Pancreas (tissue), 10 donors: ENCODE results near the gene USP5. TPM values are rescaled to one million over a fixed set of nuclear protein-coding genes. Genes with fewer than 3 reads are reported as not detected.
A peak's percentile ranks its signal among the peaks of the same experiment; 100 is the strongest.

Experiments
- ATAC-seq, 4 donors: fragments of 200-7000 bp; cut with Tn5 transposase; one replicate each; pipeline versions ENCODE4 v1.8.0 to v1.9.1; 2020; ENCODE audit warnings: mild to moderate bottlenecking in 4 of 4, moderate library complexity in 4 of 4
- DNase-seq, 6 donors: peaks; one replicate each; pipeline ENCODE4 v3.0.0-alpha.2; 2020
- FAIRE-seq: peaks from 2 replicates; lab custom pipeline; 2012; peaks lifted over from hg19 to GRCh38; lab: Jason Lieb, UNC
- H3K27ac ChIP-seq, 4 donors: fragments of 200-600 bp; sonication (generic); 1 replicate in 3 of 4; 2 replicates in 1 of 4; pipeline versions ENCODE4 v1.5.0 to v1.8.0; 2020
- H3K27me3 ChIP-seq, 4 donors: fragments of 200-600 bp; one replicate each; pipeline ENCODE4 v1.8.0; 2021
- H3K36me3 ChIP-seq, 3 donors: fragments of 200-600 bp; sonication (generic) in 1 of 3; one replicate each; pipeline versions ENCODE4 v1.5.0 to v1.8.0; 2020 to 2021
- H3K4me1 ChIP-seq, 3 donors: fragments of 200-600 bp; one replicate each; pipeline ENCODE4 v1.8.0; 2021
- H3K4me3 ChIP-seq, 4 donors: fragments of 200-600 bp; sonication (generic) in 2 of 4; one replicate each; pipeline versions ENCODE4 v1.5.0 to v1.8.0; 2020 to 2021
- H3K9me3 ChIP-seq, 4 donors: fragments of 200-600 bp; one replicate each; pipeline ENCODE4 v1.8.0; 2021
- WGBS, 2 donors: extraction: QIAGEN DNeasy Blood & Tissue Kit; methylation state at CpG; one replicate each; pipeline ENCODE4 v1.1.7; 2013; 5-methylcytosine and 5-hydroxymethylcytosine counted together
- intact Hi-C, 3 donors: fragments of 100-400 bp; cut with DNase I; formaldehyde crosslinking; loops; one replicate each; pipeline versions ENCODE4 v1.11.1 to v1.14.2; 2022
- polyA plus RNA-seq, 2 donors: library from polyadenylated mRNA; stranded (reverse); fragments of 200-250 nt; gene quantifications; one replicate each; pipeline ENCODE4 v1.2.3, GENCODE V29; 2013
- total RNA-seq, 6 donors: library from RNA; stranded (reverse); fragmentation: NEBNext Ultra II Directional in 4 of 6; extraction: Animal tissue kit (Norgen Biotek cat#: 25700) in 4 of 6; gene quantifications; one replicate each; pipeline versions ENCODE4 v1.2.1 to v1.2.4, GENCODE V29; 2021 to 2023
- TF ChIP-seq, protein P1 (sequence below), 4 donors: fragments of 200-600 bp; sonication (generic) in 3 of 4; IDR thresholded peaks; one replicate each; pipeline versions ENCODE4 v1.5.0 to v1.8.0; 2021; ENCODE audit warnings: antibody characterized with exemption in 4 of 4
- donor health status: healthy with polysubstance abuse.
- donor health status: DM: no; HTN: no; CAD: no; lungs with moderate emphysema.
- donor health status: DM: no; HTN: no; CAD: no.
- donor health status: control.
- donor health status: control.
- donor health status: Bipolar disorder and iron deficiency.
- donor health status: DM: yes; HTN: yes; CAD: no.
- donor health status: DM: no; HTN: no; CAD: no.
- donor health status: DM: no; HTN: no; CAD: no.
- donor health status: DM: yes; HTN: yes; CAD: no.

USP5 gene
- total and polyA plus RNA-seq, 8 donors = 17.8 to 38.4 (median 25.3) TPM

DNA sequence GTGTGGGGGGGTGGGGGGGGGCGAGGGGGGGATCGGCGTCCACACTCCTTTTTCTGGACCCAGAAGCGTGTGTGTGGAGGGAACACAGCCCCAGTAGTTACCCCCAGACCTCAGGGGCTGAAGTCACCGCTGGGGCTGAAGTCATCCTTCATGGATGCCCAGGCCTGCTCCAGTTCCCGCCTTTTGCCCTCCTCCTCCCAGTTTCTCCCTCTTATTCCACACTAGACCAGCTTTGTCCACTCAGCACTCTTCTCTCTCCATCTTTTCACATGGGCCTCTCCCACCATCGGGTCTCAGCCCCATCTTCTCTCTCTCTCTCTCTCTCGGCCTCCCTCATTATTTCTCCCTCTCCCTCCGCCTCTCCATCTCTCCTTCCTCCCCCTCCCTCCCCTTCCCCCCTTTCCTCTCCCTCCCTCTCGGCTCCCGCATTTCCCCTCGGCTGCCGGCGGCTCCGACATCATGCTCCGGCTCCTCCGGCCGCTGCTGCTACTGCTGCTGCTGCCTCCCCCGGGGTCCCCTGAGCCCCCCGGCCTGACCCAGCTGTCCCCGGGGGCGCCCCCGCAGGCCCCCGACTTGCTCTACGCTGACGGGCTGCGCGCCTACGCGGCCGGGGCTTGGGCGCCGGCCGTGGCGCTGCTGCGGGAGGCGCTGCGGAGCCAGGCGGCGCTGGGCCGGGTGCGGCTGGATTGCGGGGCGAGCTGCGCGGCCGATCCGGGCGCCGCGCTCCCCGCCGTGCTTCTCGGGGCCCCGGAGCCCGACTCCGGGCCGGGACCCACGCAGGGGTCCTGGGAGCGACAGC lies 23.8 kb upstream of the USP5 start, which contains the start of gene P3H3:
Gene P3H3, plus strand, starts transcription at position 426 of the 799 bp plus-strand sequence. Its CDS starts 34 bp downstream, at position 460.
- no peaks in the 10 kb centered on the region for H3K9me3 ChIP-seq
- peak within 1 kb of the TSS; percentile 74 to 86 (median 84) for H3K4me3 ChIP-seq
- WGBS, 2 donors = 1% methylated on average over 56 to 59 of the region's 60 CpGs
- H3K4me1 ChIP-seq = peaks cover 0 to 4% (median 0%) of the 10 kb centered on the region in 3 donors
- H3K27ac ChIP-seq = peak within 1 kb of the TSS; percentile 49 to 62 (median 58)
- ATAC-seq (peak; percentile 9 to 54 (median 24)), DNase-seq (peak in 3 of 6 donors; percentile 50 to 75 (median 56)), FAIRE-seq (no peak)
- intact Hi-C loops = loop anchor here in 1 of 3 donors (10.0 kb wide), 1 partner anchor 93 kb away; no protein-coding TSS in a partner anchor
- TF ChIP-seq, protein P1, sequence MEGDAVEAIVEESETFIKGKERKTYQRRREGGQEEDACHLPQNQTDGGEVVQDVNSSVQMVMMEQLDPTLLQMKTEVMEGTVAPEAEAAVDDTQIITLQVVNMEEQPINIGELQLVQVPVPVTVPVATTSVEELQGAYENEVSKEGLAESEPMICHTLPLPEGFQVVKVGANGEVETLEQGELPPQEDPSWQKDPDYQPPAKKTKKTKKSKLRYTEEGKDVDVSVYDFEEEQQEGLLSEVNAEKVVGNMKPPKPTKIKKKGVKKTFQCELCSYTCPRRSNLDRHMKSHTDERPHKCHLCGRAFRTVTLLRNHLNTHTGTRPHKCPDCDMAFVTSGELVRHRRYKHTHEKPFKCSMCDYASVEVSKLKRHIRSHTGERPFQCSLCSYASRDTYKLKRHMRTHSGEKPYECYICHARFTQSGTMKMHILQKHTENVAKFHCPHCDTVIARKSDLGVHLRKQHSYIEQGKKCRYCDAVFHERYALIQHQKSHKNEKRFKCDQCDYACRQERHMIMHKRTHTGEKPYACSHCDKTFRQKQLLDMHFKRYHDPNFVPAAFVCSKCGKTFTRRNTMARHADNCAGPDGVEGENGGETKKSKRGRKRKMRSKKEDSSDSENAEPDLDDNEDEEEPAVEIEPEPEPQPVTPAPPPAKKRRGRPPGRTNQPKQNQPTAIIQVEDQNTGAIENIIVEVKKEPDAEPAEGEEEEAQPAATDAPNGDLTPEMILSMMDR (IDR thresholded peaks at IDR 0.05) = no peak
- H3K27me3 ChIP-seq = no peaks in the 10 kb centered on the region
- no peaks in the 10 kb centered on the region for H3K36me3 ChIP-seq

DNA sequence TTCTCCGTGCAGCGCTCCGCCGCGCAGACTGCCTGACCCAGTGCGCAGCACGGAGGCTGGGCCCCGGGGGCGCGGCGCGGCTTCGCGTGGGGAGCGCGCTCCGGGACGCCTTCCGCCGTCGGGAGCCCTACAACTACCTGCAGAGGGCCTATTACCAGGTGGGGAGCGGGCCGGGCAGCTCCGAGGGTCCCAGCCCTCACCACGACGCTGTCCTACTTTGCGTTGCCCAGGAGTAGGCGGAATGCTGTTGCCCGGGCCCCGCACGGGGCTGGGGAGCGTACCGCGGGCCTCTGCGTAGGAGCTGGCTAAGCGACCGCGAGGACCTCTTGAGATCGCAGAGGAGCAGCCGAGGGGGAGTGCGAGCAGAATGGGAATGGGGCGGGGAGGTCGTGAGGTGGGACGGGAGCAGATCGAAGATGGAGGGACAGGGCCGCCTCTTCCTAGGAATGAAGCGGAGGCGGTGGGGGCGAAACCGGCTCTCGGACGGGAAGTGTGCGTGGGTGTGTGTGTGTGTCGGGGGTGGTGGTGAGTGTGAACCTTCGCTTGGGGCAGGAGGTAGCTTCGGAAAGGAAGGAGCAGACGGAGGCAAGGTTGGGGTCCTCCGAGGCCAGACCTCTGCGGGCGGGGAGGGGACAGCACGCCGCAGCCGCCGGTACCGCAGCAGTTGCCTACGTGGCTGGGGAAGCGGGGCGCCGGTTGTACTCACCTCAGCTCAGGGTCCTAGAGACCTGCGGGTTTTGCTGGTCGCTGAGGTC lies 23.0 kb upstream of the USP5 start:
- Histone ChIP-seq H3K27ac (peak overlapping the region; percentile 49 to 62 (median 58)), H3K9me3 (no peaks in the 10 kb centered on the region), H3K27me3 (no peaks in the 10 kb centered on the region), H3K36me3 (no peaks in the 10 kb centered on the region), H3K4me3 (peak overlapping the region; percentile 74 to 86 (median 84)), H3K4me1 (peaks cover 0 to 4% (median 0%) of the 10 kb centered on the region in 3 donors)
- 0 to 1% methylated on average over 58 to 71 of the region's 71 CpGs for WGBS, 2 donors
- TF ChIP-seq, protein P1 (IDR thresholded peaks at IDR 0.05) = no peak
- FAIRE-seq (no peak), DNase-seq (peak; percentile 47 to 85 (median 64)), ATAC-seq (peak; percentile 70 to 74 (median 72))
- intact Hi-C loops = loop anchor here in 1 of 3 donors (10.0 kb wide), 1 partner anchor 94 kb away; no protein-coding TSS in a partner anchor

DNA sequence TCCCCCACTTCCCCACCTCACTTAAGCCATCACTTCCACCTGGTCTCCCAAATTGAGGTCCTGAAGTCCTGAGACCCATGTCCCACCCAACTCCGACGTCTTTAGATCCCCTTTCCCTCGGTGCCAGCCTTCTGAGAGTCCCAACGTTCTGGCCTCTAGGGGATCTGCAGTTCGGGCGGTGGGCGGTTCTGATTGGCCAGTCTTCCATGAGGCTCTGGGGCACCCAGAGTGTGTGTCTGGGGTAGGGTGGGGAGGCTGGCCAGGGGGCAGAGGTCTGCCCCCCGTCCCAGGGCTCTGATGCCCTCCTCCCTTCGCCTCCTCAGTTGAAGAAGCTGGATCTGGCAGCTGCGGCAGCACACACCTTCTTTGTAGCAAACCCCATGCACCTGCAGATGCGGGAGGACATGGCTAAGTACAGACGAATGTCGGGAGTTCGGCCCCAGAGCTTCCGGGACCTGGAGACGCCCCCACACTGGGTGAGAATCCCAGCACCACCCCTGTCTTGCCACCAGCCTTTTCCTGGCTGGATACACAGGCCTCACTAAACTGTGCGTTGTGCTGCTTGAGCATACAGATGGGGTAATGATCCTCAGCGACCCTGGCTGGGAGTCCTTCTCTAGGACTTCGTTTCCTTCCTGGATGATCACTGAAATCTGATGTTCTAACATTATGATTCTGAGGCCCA lies 22.3 kb upstream of the USP5 start:
- ATAC-seq = peak; percentile 34 to 43 (median 38)
- H3K4me1 ChIP-seq = peaks cover 0 to 4% (median 0%) of the 10 kb centered on the region in 3 donors
- WGBS, 2 donors = 25 to 30% methylated on average over 19 of the region's 19 CpGs
- peak in 2 of 6 donors; percentile 51 to 63 for DNase-seq
- TF ChIP-seq, protein P1 (IDR thresholded peaks at IDR 0.05) = no peak
- no peaks in the 10 kb centered on the region for H3K27me3 ChIP-seq
- FAIRE-seq = no peak
- H3K36me3 ChIP-seq = no peaks in the 10 kb centered on the region
- no peaks in the 10 kb centered on the region for H3K9me3 ChIP-seq
- H3K4me3 ChIP-seq = peak overlapping the region; percentile 74 to 86 (median 84)
- H3K27ac ChIP-seq = peak overlapping the region in 3 of 4 donors; percentile 57 to 62 (median 58)
- intact Hi-C loops = loop anchor here in 1 of 3 donors (10.0 kb wide), 1 partner anchor 95 kb away; no protein-coding TSS in a partner anchor

DNA sequence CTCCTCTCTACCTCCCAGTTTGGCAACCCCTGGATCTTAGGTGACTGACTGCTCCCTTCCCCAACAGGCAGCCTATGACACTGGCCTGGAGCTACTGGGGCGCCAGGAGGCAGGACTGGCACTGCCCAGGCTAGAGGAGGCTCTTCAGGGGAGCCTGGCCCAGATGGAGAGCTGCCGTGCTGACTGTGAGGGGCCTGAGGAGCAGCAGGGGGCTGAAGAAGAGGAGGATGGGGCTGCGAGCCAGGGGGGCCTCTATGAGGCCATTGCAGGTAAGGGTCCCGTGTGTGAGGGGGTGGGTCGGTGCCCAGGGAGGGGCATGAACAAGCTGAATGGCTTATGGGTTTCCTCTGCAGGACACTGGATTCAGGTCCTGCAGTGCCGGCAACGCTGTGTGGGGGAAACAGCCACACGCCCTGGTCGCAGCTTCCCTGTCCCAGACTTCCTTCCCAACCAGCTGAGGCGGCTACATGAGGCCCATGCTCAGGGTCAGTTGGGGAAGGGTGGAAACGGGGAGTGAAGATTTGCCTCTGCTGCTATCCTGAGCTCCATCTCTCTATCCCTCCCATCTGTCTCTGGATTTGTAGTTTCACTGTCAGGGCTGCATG lies 21.6 kb upstream of the USP5 start:
- no peaks in the 10 kb centered on the region for H3K36me3 ChIP-seq
- H3K4me3 ChIP-seq = no peak overlapping the region
- H3K27ac ChIP-seq = no peak overlapping the region
- H3K9me3 ChIP-seq = no peaks in the 10 kb centered on the region
- H3K27me3 ChIP-seq = no peaks in the 10 kb centered on the region
- ATAC-seq (no peak), FAIRE-seq (no peak), DNase-seq (peak in 1 of 6 donors; percentile 71)
- peaks cover 0 to 4% (median 0%) of the 10 kb centered on the region in 3 donors for H3K4me1 ChIP-seq
- TF ChIP-seq, protein P1 (IDR thresholded peaks at IDR 0.05) = no peak
- 92 to 94% methylated on average over 11 of the region's 11 CpGs for WGBS, 2 donors
- intact Hi-C loops = no loop called here
